K562 (cell line): ENCODE results near the gene DHDDS. TPM values are rescaled to one million over a fixed set of nuclear protein-coding genes. Genes with fewer than 3 reads are reported as not detected.

ENCODE experiments used
- ARID3B ChIP-seq: fragments of 250-450 bp; sonication (Bioruptor Pico); IDR thresholded peaks from 2 replicates; pipeline ENCODE4 v1.4.0; 2020; ENCODE audit warnings: borderline replicate concordance
- CEBPG ChIP-seq, 3 experiments: fragments of 200-800 bp in 1 of 3; sonication (Bioruptor generic) in 1 of 3; sonication (generic) in 1 of 3; formaldehyde crosslinking in 1 of 3; IDR thresholded peaks in 2 of 3; conservative IDR thresholded peaks in 1 of 3; 2 replicates each; pipeline versions ENCODE4 v1.6.1 to v1.8.0; 2016 to 2022; ENCODE audit warnings: missing compliant biosample characterization in 2 of 3, missing genetic modification characterization in 2 of 3, mild to moderate bottlenecking in 1 of 3, missing genetic modification reagents in 1 of 3
- CHCHD3 ChIP-seq: fragments of 250-450 bp; sonication (Bioruptor Pico); IDR thresholded peaks from 2 replicates; pipeline ENCODE4 v2.1.2; 2022; ENCODE audit warnings: mild to moderate bottlenecking
- E2F4 ChIP-seq: sonication (generic); formaldehyde crosslinking; IDR thresholded peaks from 2 replicates; pipeline ENCODE4 v1.8.0; 2022; ENCODE audit warnings: mild to moderate bottlenecking, low read depth, missing genetic modification reagents
- FOXJ3 ChIP-seq: sonication (generic); formaldehyde crosslinking; IDR thresholded peaks from 2 replicates; pipeline ENCODE4 v1.4.0; 2020; ENCODE audit warnings: mild to moderate bottlenecking, missing genetic modification reagents
- FOXK1 ChIP-seq: sonication (generic); formaldehyde crosslinking; IDR thresholded peaks from 2 replicates; pipeline ENCODE4 v1.8.0; 2022; ENCODE audit warnings: missing genetic modification reagents, mild to moderate bottlenecking, borderline replicate concordance
- PBX2 ChIP-seq, 2 experiments: IDR thresholded peaks in 1 of 2; conservative IDR thresholded peaks in 1 of 2; 2 replicates each; pipeline ENCODE4 v1.6.1; 2016; ENCODE audit warnings: low read depth in 2 of 2, mild to moderate bottlenecking in 1 of 2, missing compliant biosample characterization in 1 of 2, missing genetic modification characterization in 1 of 2, moderate library complexity in 1 of 2
- POU5F1 ChIP-seq: fragments of 150-350 bp; IDR thresholded peaks from 2 replicates; pipeline ENCODE4 v1.6.1; 2014; ENCODE audit warnings: borderline replicate concordance, low read length, low read depth, mild to moderate bottlenecking; ENCODE audit not compliant: partially characterized antibody
- PYGO2 ChIP-seq: fragments of 450-650 bp; IDR thresholded peaks from 2 replicates; pipeline ENCODE4 v1.6.1; 2016; ENCODE audit warnings: mild to moderate bottlenecking, missing genetic modification characterization, moderate library complexity, missing compliant biosample characterization
- SRSF1 ChIP-seq: fragments of 200-400 bp; formaldehyde crosslinking; IDR thresholded peaks from 2 replicates; pipeline ENCODE4 v1.6.1; 2017; ENCODE audit warnings: mild to moderate bottlenecking, low read depth, low read length, moderate library complexity
- SRSF3 ChIP-seq: fragments of 200-400 bp; formaldehyde crosslinking; IDR thresholded peaks from 2 replicates; pipeline ENCODE4 v1.6.1; 2016; ENCODE audit warnings: mild to moderate bottlenecking, low read length, moderate library complexity; ENCODE audit not compliant: insufficient read depth
- TAF9B ChIP-seq: fragments of 450-650 bp; IDR thresholded peaks from 2 replicates; pipeline ENCODE4 v1.6.1; 2018; ENCODE audit warnings: mild to moderate bottlenecking; ENCODE audit not compliant: partially characterized antibody
- TEAD1 ChIP-seq, 2 experiments: fragments of 450-650 bp in 1 of 2; sonication (generic) in 1 of 2; formaldehyde crosslinking; IDR thresholded peaks; 2 replicates each; pipeline versions ENCODE4 v1.4.0 to v1.8.0; 2020 to 2022; ENCODE audit warnings: mild to moderate bottlenecking in 2 of 2, missing genetic modification reagents in 1 of 2
- TGIF2 ChIP-seq: sonication (generic); formaldehyde crosslinking; IDR thresholded peaks from 2 replicates; pipeline ENCODE4 v1.8.1; 2022; ENCODE audit warnings: mild to moderate bottlenecking, missing genetic modification reagents, moderate library complexity
- ZMIZ1 ChIP-seq, 2 experiments: fragments of 150-350 bp in 1 of 2; IDR thresholded peaks; 2 replicates each; pipeline ENCODE4 v1.6.1; 2012 to 2016; ENCODE audit warnings: low read depth in 2 of 2, low read length in 2 of 2, mild to moderate bottlenecking in 1 of 2, moderate library complexity in 1 of 2
- ZNF146 ChIP-seq: IDR thresholded peaks from one replicate; pipeline ENCODE4 v1.6.1; 2018; ENCODE audit warnings: missing compliant biosample characterization; ENCODE audit not compliant: unreplicated experiment
- ZNF695 ChIP-seq: fragments of 450-650 bp; formaldehyde crosslinking; IDR thresholded peaks from 2 replicates; pipeline ENCODE4 v1.4.0; 2020; ENCODE audit warnings: mild to moderate bottlenecking, moderate library complexity
- polyA plus RNA-seq, 8 experiments: library from polyadenylated mRNA; depleted of rRNA in 4 of 8; stranded (reverse) in 5 of 8; unstranded in 3 of 8; fragments of >200 nt; fragmentation: Nextera tagmentation in 2 of 8; fragmentation: Illumina TruSeq in 1 of 8; extraction: Ambion mirVana in 2 of 8; extraction: Trizol in 1 of 8; gene quantifications; 2 replicates each; pipeline versions ENCODE4 v1.2.1 to v1.2.3, GENCODE V29; 2011 to 2014; ENCODE audit warnings: inconsistent platforms in 1 of 8, missing spikeins in 1 of 8
- total RNA-seq, 7 experiments: library from RNA; depleted of rRNA in 6 of 7; stranded (reverse); fragments of >200 nt in 6 of 7; fragmentation: Illumina TruSeq in 2 of 7; extraction: Trizol in 2 of 7; gene quantifications; 2 replicates each; pipeline versions ENCODE4 v1.2.1 to v1.2.3, GENCODE V29; 2011 to 2021; ENCODE audit warnings: low replicate concordance in 1 of 7

Gene DHDDS
- total and polyA plus RNA-seq, 9 of the 15 experiments (the other 6 are each of a cell fraction or from before 2014, with no cell fraction given), result 33.3 to 55.0 (median 44.3) TPM

- TF ChIP-seq PBX2 (CRISPR knock-in tag; IDR thresholded peaks at IDR 0.05; ENCODE audit: low read depth) (peak; percentile 95), PBX2 (tag; conservative IDR thresholded peaks at IDR 0.05; ENCODE audit: low read depth) (0 out of 2 replicates have a peak, but pooled peaks have one; percentile 33), FOXJ3 (peak; percentile 98), FOXK1 (peak; percentile 100), CEBPG (CRISPR knock-in tag; IDR thresholded peaks at IDR 0.05) (peak; percentile 78; the same call in 1 of the 2 replicates), CEBPG (tag; conservative IDR thresholded peaks at IDR 0.05 in 1 of 2, IDR thresholded peaks at IDR 0.05 in 1 of 2) (no peak), SRSF1 (no peak), POU5F1 (no peak), ZNF146 (CRISPR knock-in tag) (peak; percentile 97), E2F4 (CRISPR knock-in tag) (peak; percentile 97), TEAD1 (CRISPR knock-in tag; IDR thresholded peaks at IDR 0.05) (peak; percentile 93 to 99), ARID3B (CRISPR knock-in tag) (peak; percentile 50; the same call in 1 of the 2 replicates), TGIF2 (peak; percentile 100), ZNF695 (CRISPR knock-in tag) (0 out of 2 replicates have a peak, but pooled peaks have one; percentile 60), CHCHD3 (CRISPR knock-in tag) (no peak), ZMIZ1 (IDR thresholded peaks at IDR 0.05; ENCODE audit: low read depth in 2 of 2, low read length in 2 of 2) (0 out of 4 replicates have a peak, but pooled peaks of 1 of the 2 experiments have one; percentile 33), SRSF3 (no peak), TAF9B (no peak), PYGO2 (tag) (peak; percentile 58; the same call in 1 of the 2 replicates)
These were observed 23.5 kb upstream of the DHDDS start (continued) for GRCh38 chr1:26408604-26409003.
